ENCODE results near the gene MFAP4.

- TF ChIP-seq CTCF (IDR thresholded peaks at IDR 0.05; ENCODE audit: low read depth, low read length) (no peak), EZH2phosphoT487 (IDR thresholded peaks at IDR 0.05; ENCODE audit: low read depth) (no peak)
Measured at GRCh38 chr17:19339341-19339815, 47.6 kb downstream of the MFAP4 start.
